Endothelial cell of umbilical vein (primary cell): ENCODE data around the gene CPLANE2. TPM values are rescaled to one million over a fixed set of nuclear protein-coding genes. Genes with fewer than 3 reads are reported as not detected.

Source experiments
- BruUV-seq: library from RNA; stranded (reverse); fragments of 400-500 nt; replicated peaks from 2 replicates; lab custom pipeline; 2021; lab: Mats Ljungman, UMichigan
- CTCF ChIA-PET: fragments of 300-600, 350-600 bp; sonication (Branson Sonifier 250); formaldehyde crosslinking; loops from one replicate; lab custom pipeline; 2021; ENCODE audit warnings: antibody characterized with exemption, inconsistent platforms; lab: Charles Lee
- POLR2A ChIA-PET: fragments of 300-600, 350-600 bp; sonication (Branson Sonifier 250); formaldehyde crosslinking; loops from one replicate; lab custom pipeline; 2021; ENCODE audit warnings: antibody characterized with exemption, inconsistent platforms; lab: Charles Lee
- DNase-seq: peaks from one replicate; pipeline ENCODE4 v3.0.0-alpha.2; 2011; ENCODE audit warnings: low read depth, low spot score
- FAIRE-seq: peaks from 2 replicates; lab custom pipeline; 2011; peaks lifted over from hg19 to GRCh38; lab: Jason Lieb, UNC
- H2AFZ ChIP-seq: 2 replicates; pipeline ENCODE4 v1.6.0; 2012; ENCODE audit warnings: low read depth, low read length, control low read depth, inconsistent platforms
- H3K27ac ChIP-seq: 2 replicates; pipeline ENCODE4 v1.5.1; 2011; ENCODE audit warnings: low read depth, mild to moderate bottlenecking, control low read depth, low read length, moderate library complexity; ENCODE audit not compliant: insufficient read depth
- H3K27me3 ChIP-seq, 2 experiments: 2 replicates each; pipeline versions ENCODE4 v1.6.0 to v1.6.1; 2011; ENCODE audit warnings: low read length in 2 of 2, mixed read lengths in 1 of 2; ENCODE audit not compliant: control insufficient read depth in 2 of 2, insufficient read depth in 2 of 2
- H3K36me3 ChIP-seq, 2 experiments: 2 replicates in 1 of 2; 3 replicates in 1 of 2; pipeline ENCODE4 v1.5.1; 2011; ENCODE audit warnings: low read length in 2 of 2, mild to moderate bottlenecking in 1 of 2, moderate library complexity in 1 of 2; ENCODE audit not compliant: control insufficient read depth in 2 of 2, insufficient read depth in 2 of 2; ENCODE audit errors: extremely low read depth in 1 of 2
- H3K4me1 ChIP-seq: 3 replicates; pipeline ENCODE4 v1.5.1; 2011; ENCODE audit warnings: mild to moderate bottlenecking, low read length; ENCODE audit not compliant: control insufficient read depth, insufficient read depth; ENCODE audit errors: extremely low read depth
- H3K4me2 ChIP-seq: 2 replicates; pipeline ENCODE4 v1.6.1; 2011; ENCODE audit warnings: low read length, control low read depth, mixed read lengths; ENCODE audit not compliant: insufficient read depth
- H3K4me3 ChIP-seq, 3 experiments: fragments of 200-600 bp in 1 of 3; sonication (generic), shearing (Covaris generic) in 1 of 3; replicated peaks in 1 of 3; 2 replicates each; pipeline ENCODE4 v1.5.1; 2011 to 2016; ENCODE audit warnings: control low read depth in 3 of 3, low read length in 3 of 3, mild to moderate bottlenecking in 2 of 3, inconsistent platforms in 1 of 3, low read depth in 1 of 3, moderate library complexity in 1 of 3; ENCODE audit not compliant: insufficient read depth in 1 of 3
- H3K79me2 ChIP-seq: 2 replicates; pipeline ENCODE4 v1.6.0; 2012; ENCODE audit warnings: low read length, inconsistent platforms; ENCODE audit not compliant: control insufficient read depth, insufficient read depth
- H3K9ac ChIP-seq: replicated peaks from 2 replicates; pipeline ENCODE3; 2011; ENCODE audit warnings: low read length, control low read depth; ENCODE audit not compliant: insufficient read depth; ENCODE audit errors: extremely low read depth
- H3K9me1 ChIP-seq: replicated peaks from 3 replicates; pipeline ENCODE4 v1.6.0; 2011; ENCODE audit warnings: mild to moderate bottlenecking, low read length; ENCODE audit not compliant: control insufficient read depth, insufficient read depth; ENCODE audit errors: extremely low read depth
- H3K9me3 ChIP-seq: replicated peaks from 2 replicates; pipeline ENCODE4 v1.5.1; 2012; ENCODE audit warnings: low read length, inconsistent platforms; ENCODE audit not compliant: control insufficient read depth, insufficient read depth
- H4K20me1 ChIP-seq: replicated peaks from 2 replicates; pipeline ENCODE3; 2011; ENCODE audit warnings: mild to moderate bottlenecking, low read length; ENCODE audit not compliant: control insufficient read depth, insufficient read depth; ENCODE audit errors: extremely low read depth
- CTCF ChIP-seq, 2 donors: IDR thresholded peaks; 1 replicate in 1 of 2; 2 replicates in 1 of 2; pipeline ENCODE4 v1.5.1; 2011; ENCODE audit warnings: low read length in 2 of 2, mild to moderate bottlenecking in 2 of 2, moderate library complexity in 2 of 2, control low read depth in 1 of 2, inconsistent platforms in 1 of 2, low read depth in 1 of 2; ENCODE audit not compliant: insufficient read depth in 1 of 2; ENCODE audit errors: extremely low read depth in 1 of 2
- EZH2 ChIP-seq: IDR thresholded peaks from 2 replicates; pipeline ENCODE4 v1.6.1; 2012; ENCODE audit warnings: borderline replicate concordance, low read depth, mild to moderate bottlenecking, moderate library complexity, low read length, inconsistent platforms; ENCODE audit not compliant: severe bottlenecking
- FOS ChIP-seq: IDR thresholded peaks from 2 replicates; pipeline ENCODE4 v1.6.1; 2011; ENCODE audit warnings: mild to moderate bottlenecking, low read length, moderate library complexity, borderline replicate concordance; ENCODE audit not compliant: insufficient read depth
- GATA2 ChIP-seq: IDR thresholded peaks from 2 replicates; pipeline ENCODE4 v1.7.0; 2011; ENCODE audit warnings: low read depth, mild to moderate bottlenecking, moderate library complexity, mixed read lengths, low read length; ENCODE audit not compliant: insufficient read length, insufficient read depth
- JUN ChIP-seq: IDR thresholded peaks from 2 replicates; pipeline ENCODE4 v1.6.1; 2011; ENCODE audit warnings: borderline replicate concordance, low read depth; ENCODE audit not compliant: insufficient read length, insufficient read depth
- MAX ChIP-seq: IDR thresholded peaks from 2 replicates; pipeline ENCODE4 v1.6.1; 2011; ENCODE audit not compliant: insufficient read depth, insufficient read length
- MYC ChIP-seq: IDR thresholded peaks from one replicate; pipeline ENCODE4 v1.6.1; 2011; ENCODE audit warnings: mild to moderate bottlenecking, low read depth, low read length
- POLR2A ChIP-seq: IDR thresholded peaks from 2 replicates; pipeline ENCODE4 v1.6.1; 2012; ENCODE audit warnings: low read depth, mild to moderate bottlenecking, control low read depth, low read length
- POLR2AphosphoS5 ChIP-seq: IDR thresholded peaks from 2 replicates; pipeline ENCODE4 v1.6.1; 2012; ENCODE audit warnings: low read depth, mild to moderate bottlenecking, control low read depth, low read length, moderate library complexity; ENCODE audit not compliant: insufficient read depth
- dilution Hi-C: fragments of 300-500 bp; cut with MboI; formaldehyde crosslinking; loops from one replicate; pipeline ENCODE4 v1.15.0; 2019; ENCODE audit warnings: low sequenced_read_pairs; ENCODE audit not compliant: extremely low pct_ligation_motif_present
- intact Hi-C: fragments of 100-400 bp; cut with micrococcal nuclease; formaldehyde crosslinking; loops from one replicate; pipeline ENCODE4 v1.10.0; 2022
- polyA plus RNA-seq, 4 experiments: library from polyadenylated mRNA; depleted of rRNA in 3 of 4; stranded (reverse) in 3 of 4; unstranded in 1 of 4; fragments of >200 nt; gene quantifications; 2 replicates each; pipeline versions ENCODE4 v1.2.1 to v1.2.3, GENCODE V29; 2011 to 2012; ENCODE audit warnings: missing spikeins in 1 of 4
- total RNA-seq: library from RNA; stranded (reverse); gene quantifications from 2 replicates; pipeline ENCODE4 v1.2.3, GENCODE V29; 2021

The CPLANE2 gene
- total and polyA plus RNA-seq, 2 donors (not counting 3 experiments of a cell fraction or from before 2014, with no cell fraction given): 3.9 to 4.6 TPM

- H3K4me3 ChIP-seq: no peak overlapping the region
- dilution Hi-C loops (no loop called here), intact Hi-C loops (no loop called here)
- BruUV-seq: no TSS peak
- CTCF ChIA-PET: interaction anchor here (1.2 to 2.6 kb wide), 3 partner anchors 10 to 155 kb away, joined by 3 to 8 read pairs (median 4); no protein-coding TSS in a partner anchor
- H3K36me3 ChIP-seq: no peaks in the 10 kb centered on the region
- no peaks in the 10 kb centered on the region for H3K9me3 ChIP-seq
- POLR2A ChIA-PET: no interaction called here
- TF ChIP-seq JUN (no peak), FOS (no peak), MYC (no peak), EZH2 (no peak), POLR2A (no peak), POLR2AphosphoS5 (no peak), CTCF (IDR thresholded peaks at IDR 0.05; ENCODE audit: extremely low read depth in 1 of 2, insufficient read depth in 1 of 2, low read depth in 1 of 2, low read length in 2 of 2) (no peak), MAX (no peak), GATA2 (no peak)
- H2AFZ ChIP-seq: no peak overlapping the region
- no peaks in the 10 kb centered on the region for H3K79me2 ChIP-seq
- H3K9ac ChIP-seq: no peak overlapping the region
- H3K27ac ChIP-seq: no peak overlapping the region
- H3K4me1 ChIP-seq: peaks cover 15% of the 10 kb centered on the region
- no peaks in the 10 kb centered on the region for H4K20me1 ChIP-seq
- peaks cover 0 to 3% of the 10 kb centered on the region in 2 experiments for H3K27me3 ChIP-seq
- H3K4me2 ChIP-seq: no peak overlapping the region
- H3K9me1 ChIP-seq: no peaks in the 10 kb centered on the region
- no peak for DNase-seq
- FAIRE-seq: no peak
Measured at GRCh38 chr1:16233431-16233830, 3.6 kb downstream of the CPLANE2 start.
